Pancreas (tissue), 10 donors: Measurements from ENCODE around the gene UQCRHL. TPM values are rescaled to one million over a fixed set of nuclear protein-coding genes. Genes with fewer than 3 reads are reported as not detected.
"Not testable (repeated sequence)": the region's sequence is repeated elsewhere in the genome, so short reads cannot be mapped to it uniquely, and the experiment has no call there.

ENCODE experiments used
- ATAC-seq, 4 donors: fragments of 200-7000 bp; cut with Tn5 transposase; one replicate each; pipeline versions ENCODE4 v1.8.0 to v1.9.1; 2020; ENCODE audit warnings: mild to moderate bottlenecking in 4 of 4, moderate library complexity in 4 of 4
- DNase-seq, 6 donors: peaks; one replicate each; pipeline ENCODE4 v3.0.0-alpha.2; 2020
- FAIRE-seq: peaks from 2 replicates; lab custom pipeline; 2012; peaks lifted over from hg19 to GRCh38; lab: Jason Lieb, UNC
- H3K27ac ChIP-seq, 4 donors: fragments of 200-600 bp; sonication (generic); 1 replicate in 3 of 4; 2 replicates in 1 of 4; pipeline versions ENCODE4 v1.5.0 to v1.8.0; 2020
- H3K27me3 ChIP-seq, 4 donors: fragments of 200-600 bp; one replicate each; pipeline ENCODE4 v1.8.0; 2021
- H3K36me3 ChIP-seq, 3 donors: fragments of 200-600 bp; sonication (generic) in 1 of 3; one replicate each; pipeline versions ENCODE4 v1.5.0 to v1.8.0; 2020 to 2021
- H3K4me1 ChIP-seq, 3 donors: fragments of 200-600 bp; one replicate each; pipeline ENCODE4 v1.8.0; 2021
- H3K4me3 ChIP-seq, 4 donors: fragments of 200-600 bp; sonication (generic) in 2 of 4; one replicate each; pipeline versions ENCODE4 v1.5.0 to v1.8.0; 2020 to 2021
- H3K9me3 ChIP-seq, 4 donors: fragments of 200-600 bp; one replicate each; pipeline ENCODE4 v1.8.0; 2021
- WGBS, 2 donors: extraction: QIAGEN DNeasy Blood & Tissue Kit; methylation state at CpG; one replicate each; pipeline ENCODE4 v1.1.7; 2013; 5-methylcytosine and 5-hydroxymethylcytosine counted together
- intact Hi-C, 3 donors: fragments of 100-400 bp; cut with DNase I; formaldehyde crosslinking; loops; one replicate each; pipeline versions ENCODE4 v1.11.1 to v1.14.2; 2022
- polyA plus RNA-seq, 2 donors: library from polyadenylated mRNA; stranded (reverse); fragments of 200-250 nt; gene quantifications; one replicate each; pipeline ENCODE4 v1.2.3, GENCODE V29; 2013
- total RNA-seq, 6 donors: library from RNA; stranded (reverse); fragmentation: NEBNext Ultra II Directional in 4 of 6; extraction: Animal tissue kit (Norgen Biotek cat#: 25700) in 4 of 6; gene quantifications; one replicate each; pipeline versions ENCODE4 v1.2.1 to v1.2.4, GENCODE V29; 2021 to 2023
- TF ChIP-seq, protein P1 (sequence below), 4 donors: fragments of 200-600 bp; sonication (generic) in 3 of 4; IDR thresholded peaks; one replicate each; pipeline versions ENCODE4 v1.5.0 to v1.8.0; 2021; ENCODE audit warnings: antibody characterized with exemption in 4 of 4
- donor health status: healthy with polysubstance abuse.
- donor health status: DM: no; HTN: no; CAD: no; lungs with moderate emphysema.
- donor health status: DM: no; HTN: no; CAD: no.
- donor health status: control.
- donor health status: control.
- donor health status: Bipolar disorder and iron deficiency.
- donor health status: DM: yes; HTN: yes; CAD: no.
- donor health status: DM: no; HTN: no; CAD: no.
- donor health status: DM: no; HTN: no; CAD: no.
- donor health status: DM: yes; HTN: yes; CAD: no.

Gene UQCRHL
- total RNA-seq, result under 1 TPM; 0.35 to 0.87 (median 0.61) TPM
- 1 to 10 TPM; 1.3 to 1.5 TPM for polyA plus RNA-seq

- not testable (repeated sequence) for H3K9me3 ChIP-seq
These were observed at the start of gene UQCRHL for GRCh38 chr1:15807549-15807948. Gene UQCRHL (minus strand): TSS chr1:15807649. CDS start chr1:15807649, 0 bp downstream.

DNA sequence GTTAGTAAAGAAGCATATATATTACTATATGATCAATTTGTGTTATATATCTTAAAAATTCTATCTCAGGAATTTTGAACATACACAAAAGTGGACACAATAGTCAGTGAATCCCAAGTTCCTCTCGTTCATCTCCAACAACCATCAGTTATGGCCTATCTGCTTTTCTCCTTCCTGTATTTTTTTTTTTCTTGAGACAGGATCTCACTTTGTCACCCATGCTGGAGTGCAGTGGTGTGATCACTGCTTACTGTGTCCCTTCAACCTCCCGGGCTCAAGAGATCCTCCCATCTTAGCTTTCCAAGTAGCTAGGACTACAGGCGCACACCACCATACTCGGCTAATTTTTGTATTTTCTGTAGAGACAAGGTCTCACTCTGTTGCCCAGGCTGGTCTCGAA lies 49.4 kb upstream of the UQCRHL start:
- ATAC-seq, result no peak
- TF ChIP-seq, protein P1, sequence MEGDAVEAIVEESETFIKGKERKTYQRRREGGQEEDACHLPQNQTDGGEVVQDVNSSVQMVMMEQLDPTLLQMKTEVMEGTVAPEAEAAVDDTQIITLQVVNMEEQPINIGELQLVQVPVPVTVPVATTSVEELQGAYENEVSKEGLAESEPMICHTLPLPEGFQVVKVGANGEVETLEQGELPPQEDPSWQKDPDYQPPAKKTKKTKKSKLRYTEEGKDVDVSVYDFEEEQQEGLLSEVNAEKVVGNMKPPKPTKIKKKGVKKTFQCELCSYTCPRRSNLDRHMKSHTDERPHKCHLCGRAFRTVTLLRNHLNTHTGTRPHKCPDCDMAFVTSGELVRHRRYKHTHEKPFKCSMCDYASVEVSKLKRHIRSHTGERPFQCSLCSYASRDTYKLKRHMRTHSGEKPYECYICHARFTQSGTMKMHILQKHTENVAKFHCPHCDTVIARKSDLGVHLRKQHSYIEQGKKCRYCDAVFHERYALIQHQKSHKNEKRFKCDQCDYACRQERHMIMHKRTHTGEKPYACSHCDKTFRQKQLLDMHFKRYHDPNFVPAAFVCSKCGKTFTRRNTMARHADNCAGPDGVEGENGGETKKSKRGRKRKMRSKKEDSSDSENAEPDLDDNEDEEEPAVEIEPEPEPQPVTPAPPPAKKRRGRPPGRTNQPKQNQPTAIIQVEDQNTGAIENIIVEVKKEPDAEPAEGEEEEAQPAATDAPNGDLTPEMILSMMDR (IDR thresholded peaks at IDR 0.05), result no peak
- Histone ChIP-seq H3K4me3 (no peak overlapping the region), H3K9me3 (no peaks in the 10 kb centered on the region), H3K36me3 (no peaks in the 10 kb centered on the region), H3K4me1 (peaks cover 0 to 13% (median 11%) of the 10 kb centered on the region in 3 donors), H3K27me3 (no peaks in the 10 kb centered on the region), H3K27ac (no peak overlapping the region)
- no peak for DNase-seq
- intact Hi-C loops, result no loop called here
- 95% methylated on average over 5 of the region's 5 CpGs for WGBS, 2 donors
- no peak for FAIRE-seq

More at GRCh38 chr1:15807549-15807948, at the start of gene UQCRHL:
- not testable (repeated sequence) for DNase-seq, H3K27ac ChIP-seq, H3K4me1 ChIP-seq, FAIRE-seq, H3K27me3 ChIP-seq, ATAC-seq, H3K4me3 ChIP-seq, H3K36me3 ChIP-seq
- 88 to 90% methylated on average over 11 of the region's 11 CpGs for WGBS, 2 donors
- intact Hi-C loops, result loop anchor here in 2 of 3 donors (5.0 to 10.0 kb wide), 3 partner anchors 187 to 237 kb away; partner anchors contain the start of gene CLCNKB (in 1 of the 2)

DNA sequence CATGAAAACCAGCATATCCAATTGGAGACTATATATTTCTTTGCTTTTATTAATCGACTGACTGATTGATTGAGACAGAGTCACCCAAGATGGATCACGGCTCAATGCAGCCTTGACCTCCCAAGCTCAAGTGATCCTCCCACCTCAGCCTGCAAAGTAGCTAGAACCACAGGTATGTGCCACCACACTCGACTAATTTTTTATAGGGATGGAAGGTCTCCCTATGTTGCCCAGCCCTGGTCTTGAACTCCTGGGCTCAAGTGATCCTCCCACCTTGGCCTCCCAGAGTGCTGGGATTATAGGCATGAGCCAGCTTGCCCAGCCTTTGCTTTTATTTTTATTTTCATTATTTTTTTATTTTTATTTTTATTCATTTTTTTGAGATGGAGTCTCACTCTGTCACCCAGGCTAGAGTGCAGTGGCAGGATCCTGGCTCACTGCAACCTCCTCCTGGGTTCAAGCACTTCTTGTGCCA lies 45.4 kb upstream of the UQCRHL start:
- Histone ChIP-seq H3K4me1 (peaks cover 0 to 30% (median 27%) of the 10 kb centered on the region in 3 donors), H3K36me3 (no peaks in the 10 kb centered on the region), H3K27me3 (no peaks in the 10 kb centered on the region), H3K4me3 (no peak overlapping the region), H3K27ac (no peak overlapping the region), H3K9me3 (no peaks in the 10 kb centered on the region)
- FAIRE-seq (no peak), DNase-seq (no peak), ATAC-seq (no peak)
- 51 to 57% methylated on average over 3 of the region's 3 CpGs for WGBS, 2 donors
- intact Hi-C loops, result no loop called here
- TF ChIP-seq, protein P1 (IDR thresholded peaks at IDR 0.05), result no peak

- intact Hi-C loops, result no loop called here
- no peak for FAIRE-seq
- H3K27ac ChIP-seq, result peak overlapping the region in 1 of 4 donors; percentile 94
- WGBS, 2 donors, result 46% methylated on average over 6 of the region's 6 CpGs
- H3K36me3 ChIP-seq, result no peaks in the 10 kb centered on the region
- DNase-seq, result no peak
- H3K9me3 ChIP-seq, result no peaks in the 10 kb centered on the region
- no peaks in the 10 kb centered on the region for H3K27me3 ChIP-seq
- no peak for ATAC-seq
- peaks cover 0 to 30% (median 27%) of the 10 kb centered on the region in 3 donors for H3K4me1 ChIP-seq
- H3K4me3 ChIP-seq, result no peak overlapping the region
- TF ChIP-seq, protein P1 (IDR thresholded peaks at IDR 0.05), result no peak
These were observed 44.8 kb upstream of the UQCRHL start for GRCh38 chr1:15852036-15852827.

DNA sequence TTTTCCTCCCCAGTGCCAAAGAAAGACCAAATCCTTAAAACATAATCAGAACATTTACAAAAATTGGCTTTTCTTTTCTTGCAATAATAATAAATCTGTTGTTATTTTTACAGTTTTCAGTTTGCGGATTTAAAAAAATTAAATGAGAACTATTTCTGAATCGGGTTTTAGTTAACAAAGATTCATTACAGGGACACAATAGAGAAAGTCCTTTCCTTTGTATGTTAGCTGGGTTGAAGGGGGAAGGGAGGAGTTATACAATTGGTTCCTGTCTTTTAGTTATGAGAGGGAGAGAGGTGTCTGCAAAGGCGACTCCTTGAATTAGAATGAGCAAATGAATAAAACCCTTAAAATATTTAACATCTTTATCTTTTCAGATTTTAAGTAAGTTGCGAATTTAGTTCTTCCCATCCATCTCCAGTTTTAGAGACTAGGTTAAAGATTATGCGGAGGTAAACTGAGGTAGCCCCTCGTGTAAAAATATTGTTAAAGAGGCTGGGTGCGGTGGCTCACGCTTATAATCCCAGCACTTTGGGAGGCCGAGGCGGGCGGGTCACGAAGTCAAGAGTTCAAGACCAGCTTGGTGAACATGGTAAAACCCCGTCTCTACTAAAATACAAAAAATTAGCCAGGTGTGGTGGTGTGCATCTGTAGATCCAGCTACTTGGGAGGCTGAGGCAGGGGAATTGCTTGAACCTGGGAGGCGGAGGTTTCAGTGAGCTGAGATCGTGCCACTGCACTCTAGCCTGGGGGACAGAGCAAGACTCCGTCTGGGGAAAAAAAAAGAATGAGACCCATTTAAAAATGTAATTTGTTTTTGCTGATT lies 44.0 kb upstream of the UQCRHL start:
- FAIRE-seq (no peak), ATAC-seq (no peak), DNase-seq (no peak)
- WGBS, 2 donors, result 72 to 77% methylated on average over 16 of the region's 16 CpGs
- Histone ChIP-seq H3K27me3 (no peaks in the 10 kb centered on the region), H3K27ac (peak overlapping the region in 2 of 4 donors; percentile 94 to 96), H3K4me1 (peaks cover 0 to 32% (median 30%) of the 10 kb centered on the region in 3 donors), H3K9me3 (no peaks in the 10 kb centered on the region), H3K4me3 (no peak overlapping the region), H3K36me3 (no peaks in the 10 kb centered on the region)
- TF ChIP-seq, protein P1 (IDR thresholded peaks at IDR 0.05), result no peak
- intact Hi-C loops, result no loop called here
